Measurements from ENCODE around the gene MAGED1.

The MAGED1 gene

GRCh38 chrX:51855698-51856097 lies 37.7 kb upstream of the MAGED1 start:
- TF ChIP-seq CTCF (IDR thresholded peaks at IDR 0.05; ENCODE audit: insufficient read depth, low read depth, low read length, missing control alignments) = no peak
- DNase-seq (ENCODE audit: low read depth) = no peak
- no peak overlapping the region for H3K4me3 ChIP-seq (ENCODE audit: low read length)

- DNase-seq (ENCODE audit: low read depth) = no peak
- no peak for TF ChIP-seq CTCF (IDR thresholded peaks at IDR 0.05; ENCODE audit: insufficient read depth, low read depth, low read length, missing control alignments)
- H3K4me3 ChIP-seq (ENCODE audit: low read length) = no peak overlapping the region
Observed at GRCh38 chrX:51857159-51857733, 36.2 kb upstream of the MAGED1 start.

GRCh38 chrX:51860679-51861078 lies 32.7 kb upstream of the MAGED1 start:
- peak; percentile 48 for DNase-seq (ENCODE audit: low read depth)

GRCh38 chrX:51862920-51863319 lies 30.5 kb upstream of the MAGED1 start:
- no peak overlapping the region for H3K4me3 ChIP-seq (ENCODE audit: low read length)
- no peak for DNase-seq (ENCODE audit: low read depth)
- no peak for TF ChIP-seq CTCF (IDR thresholded peaks at IDR 0.05; ENCODE audit: insufficient read depth, low read depth, low read length, missing control alignments)

More at GRCh38 chrX:51860679-51861078, 32.7 kb upstream of the MAGED1 start:
- H3K4me3 ChIP-seq (ENCODE audit: low read length) = no peak overlapping the region
- peak; percentile 31 for TF ChIP-seq CTCF (IDR thresholded peaks at IDR 0.05; ENCODE audit: insufficient read depth, low read depth, low read length, missing control alignments)

- no peak for DNase-seq (ENCODE audit: low read depth)
- TF ChIP-seq CTCF (IDR thresholded peaks at IDR 0.05; ENCODE audit: insufficient read depth, low read depth, low read length, missing control alignments) = no peak
- no peak overlapping the region for H3K4me3 ChIP-seq (ENCODE audit: low read length)
Observed at GRCh38 chrX:51866210-51866609, 27.2 kb upstream of the MAGED1 start.

GRCh38 chrX:51867626-51868025 lies 25.8 kb upstream of the MAGED1 start:
- no peak overlapping the region for H3K4me3 ChIP-seq (ENCODE audit: low read length)
- no peak for TF ChIP-seq CTCF (IDR thresholded peaks at IDR 0.05; ENCODE audit: insufficient read depth, low read depth, low read length, missing control alignments)
- no peak for DNase-seq (ENCODE audit: low read depth)

GRCh38 chrX:51870354-51870753 lies 23.1 kb upstream of the MAGED1 start:
- no peak for TF ChIP-seq CTCF (IDR thresholded peaks at IDR 0.05; ENCODE audit: insufficient read depth, low read depth, low read length, missing control alignments)
- DNase-seq (ENCODE audit: low read depth) = no peak
- H3K4me3 ChIP-seq (ENCODE audit: low read length) = no peak overlapping the region

Measured in epithelial cell of esophagus (primary cell).